ENCODE measurements around the gene AKT2.

DNA sequence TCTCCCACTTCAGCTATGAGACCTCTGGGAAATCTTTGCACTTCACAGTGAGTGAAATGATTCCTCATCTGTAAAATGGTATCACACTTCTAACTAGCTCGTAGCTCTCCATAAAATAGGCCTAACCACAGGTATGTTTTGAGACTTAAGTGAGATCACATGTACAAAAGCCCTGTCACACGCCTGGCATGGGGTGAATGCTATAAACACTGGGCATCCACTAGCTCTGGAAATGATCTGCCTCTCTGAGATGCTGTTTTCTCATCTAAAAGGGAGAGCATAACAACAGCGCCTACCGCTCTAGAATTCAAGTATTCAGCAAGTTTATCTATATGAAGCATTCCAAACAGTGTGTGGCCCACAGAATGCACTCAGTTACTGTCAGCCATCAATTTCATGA lies 2.2 kb downstream of the AKT2 start:
- TF ChIP-seq, protein P1, sequence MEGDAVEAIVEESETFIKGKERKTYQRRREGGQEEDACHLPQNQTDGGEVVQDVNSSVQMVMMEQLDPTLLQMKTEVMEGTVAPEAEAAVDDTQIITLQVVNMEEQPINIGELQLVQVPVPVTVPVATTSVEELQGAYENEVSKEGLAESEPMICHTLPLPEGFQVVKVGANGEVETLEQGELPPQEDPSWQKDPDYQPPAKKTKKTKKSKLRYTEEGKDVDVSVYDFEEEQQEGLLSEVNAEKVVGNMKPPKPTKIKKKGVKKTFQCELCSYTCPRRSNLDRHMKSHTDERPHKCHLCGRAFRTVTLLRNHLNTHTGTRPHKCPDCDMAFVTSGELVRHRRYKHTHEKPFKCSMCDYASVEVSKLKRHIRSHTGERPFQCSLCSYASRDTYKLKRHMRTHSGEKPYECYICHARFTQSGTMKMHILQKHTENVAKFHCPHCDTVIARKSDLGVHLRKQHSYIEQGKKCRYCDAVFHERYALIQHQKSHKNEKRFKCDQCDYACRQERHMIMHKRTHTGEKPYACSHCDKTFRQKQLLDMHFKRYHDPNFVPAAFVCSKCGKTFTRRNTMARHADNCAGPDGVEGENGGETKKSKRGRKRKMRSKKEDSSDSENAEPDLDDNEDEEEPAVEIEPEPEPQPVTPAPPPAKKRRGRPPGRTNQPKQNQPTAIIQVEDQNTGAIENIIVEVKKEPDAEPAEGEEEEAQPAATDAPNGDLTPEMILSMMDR (IDR thresholded peaks at IDR 0.05): no peak
- no peak for TF ChIP-seq POLR2A (IDR thresholded peaks at IDR 0.05)

Data from breast epithelium (tissue), 3 donors.